Progenitor cell of endocrine pancreas (in vitro differentiated cells): ENCODE measurements around the gene YPEL4. TPM values are rescaled to one million over a fixed set of nuclear protein-coding genes. Genes with fewer than 3 reads are reported as not detected.
"Not testable (repeated sequence)": the region's sequence is repeated elsewhere in the genome, so short reads cannot be mapped to it uniquely, and the experiment has no call there.

Experiments used
- DNase-seq: peaks from one replicate; pipeline ENCODE4 v3.0.0; 2021; ENCODE audit warnings: low spot score; ENCODE audit not compliant: unreplicated experiment
- H3K27ac Mint-ChIP-seq: 2 replicates; pipeline ENCODE4 v1.8.0; 2021; ENCODE audit warnings: mild to moderate bottlenecking, moderate library complexity, mixed read lengths
- H3K27me3 Mint-ChIP-seq: 2 replicates; pipeline ENCODE4 v1.8.0; 2021; ENCODE audit warnings: mixed read lengths
- H3K36me3 Mint-ChIP-seq: 2 replicates; pipeline ENCODE4 v1.8.0; 2022; ENCODE audit warnings: mixed read lengths; ENCODE audit not compliant: insufficient read depth
- H3K4me1 Mint-ChIP-seq: 2 replicates; pipeline ENCODE4 v1.8.0; 2021; ENCODE audit warnings: low read depth, mixed read lengths
- H3K4me3 Mint-ChIP-seq: 2 replicates; pipeline ENCODE4 v1.8.0; 2021; ENCODE audit warnings: low read depth, mild to moderate bottlenecking, moderate library complexity, mixed read lengths
- H3K9me3 Mint-ChIP-seq: 2 replicates; pipeline ENCODE4 v1.8.0; 2021; ENCODE audit warnings: low read depth, mixed read lengths
- CTCF ChIP-seq: fragments of 200-600 bp; sonication (generic); IDR thresholded peaks from one replicate; pipeline ENCODE4 v1.5.0; 2021; ENCODE audit warnings: antibody characterized with exemption, mild to moderate bottlenecking; ENCODE audit not compliant: unreplicated experiment
- total RNA-seq: library from RNA; stranded (reverse); gene quantifications from 2 replicates; pipeline ENCODE4 v1.2.1, GENCODE V29; 2021

Gene YPEL4
- total RNA-seq, 1 donor from 2014 or later, result 0.22 TPM

DNA sequence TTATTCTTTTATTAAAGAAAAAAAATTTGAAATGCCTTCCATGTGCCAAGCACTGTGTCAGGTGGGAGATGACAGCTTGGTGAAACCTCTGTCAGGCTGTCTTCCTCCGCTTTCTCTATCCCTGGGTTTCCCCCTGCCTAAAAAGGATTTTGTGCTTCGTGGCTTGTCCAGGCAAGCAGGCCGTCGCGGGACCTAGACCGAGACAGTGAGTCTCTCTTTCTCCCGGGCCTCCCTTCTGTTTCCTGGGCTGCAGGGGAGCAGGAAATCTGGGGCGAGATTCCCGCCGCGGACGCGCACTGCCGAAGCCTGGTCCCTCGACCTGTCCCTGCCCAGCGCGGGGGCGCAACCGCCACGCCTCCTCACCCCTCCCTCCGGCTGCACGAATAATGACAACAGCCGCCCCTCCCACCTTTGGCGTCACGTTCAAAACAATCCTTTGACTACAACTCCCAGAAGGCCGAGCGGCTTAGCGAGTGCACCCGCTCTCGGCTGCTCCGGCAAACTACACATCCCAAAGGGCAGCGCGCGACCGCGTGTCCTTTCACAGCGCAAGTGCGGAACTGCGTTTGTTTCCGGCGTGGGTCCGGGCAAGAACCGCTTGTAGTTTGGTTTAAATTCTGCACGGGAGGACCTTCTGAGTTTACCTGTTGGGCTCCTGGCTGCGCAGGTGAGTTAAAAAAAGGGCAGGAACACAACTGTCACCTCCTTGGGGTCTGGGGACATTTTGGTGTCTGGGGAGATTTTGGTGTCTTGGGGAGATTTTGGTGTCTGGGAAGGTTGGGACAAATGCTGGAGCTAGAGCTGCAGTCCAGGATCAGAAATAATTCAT, 7.7 kb upstream of the YPEL4 start, which contains the start of gene CLP1:
Gene CLP1 (plus strand): TSS at position 569 of the 829 bp plus-strand sequence. CDS start 1,715 bp downstream, outside the sequence.
- Mint-ChIP-seq H3K4me1 (peaks cover 17% of the 10 kb centered on the region), H3K9me3 (no peaks in the 10 kb centered on the region), H3K27ac (peak within 1 kb of the TSS; percentile 95), H3K4me3 (peak within 1 kb of the TSS; percentile 99), H3K36me3 (peaks cover 10% of the 10 kb centered on the region), H3K27me3 (peaks cover 3% of the 10 kb centered on the region)
- TF ChIP-seq CTCF, result no peak
- DNase-seq, result peak; percentile 96

DNA sequence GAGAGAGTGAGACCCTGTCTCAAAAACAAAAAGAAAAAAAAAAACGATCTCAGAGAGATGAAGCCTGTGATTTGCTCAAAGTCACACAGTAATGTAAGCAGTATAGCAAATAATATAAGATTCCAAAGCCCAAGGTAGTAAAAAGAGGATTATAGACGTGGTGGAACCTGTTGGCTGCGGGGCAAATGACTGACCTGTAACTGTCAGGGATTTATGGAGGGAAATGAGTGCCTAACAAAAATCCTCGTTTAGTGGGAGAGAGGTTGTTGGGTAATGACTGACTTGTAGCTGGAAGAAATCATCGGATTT, 7.1 kb upstream of the YPEL4 start:
- no peak for DNase-seq
- H3K36me3 Mint-ChIP-seq, result peaks cover 7% of the 10 kb centered on the region
- H3K27ac Mint-ChIP-seq, result peak overlapping the region; percentile 92
- TF ChIP-seq CTCF, result no peak
- peak overlapping the region; percentile 99 for H3K4me3 Mint-ChIP-seq
- no peaks in the 10 kb centered on the region for H3K9me3 Mint-ChIP-seq
- H3K27me3 Mint-ChIP-seq, result peaks cover 3% of the 10 kb centered on the region
- H3K4me1 Mint-ChIP-seq, result peaks cover 17% of the 10 kb centered on the region

- Mint-ChIP-seq H3K36me3 (peaks cover 2% of the 10 kb centered on the region), H3K9me3 (no peaks in the 10 kb centered on the region), H3K27me3 (peaks cover 3% of the 10 kb centered on the region), H3K4me1 (peaks cover 39% of the 10 kb centered on the region), H3K27ac (no peak overlapping the region), H3K4me3 (no peak overlapping the region)
- no peak for TF ChIP-seq CTCF
- no peak for DNase-seq
These were observed 3.5 kb upstream of the YPEL4 start for GRCh38 chr11:57653163-57653562.

GRCh38 chr11:57652662-57653061, 3.0 kb upstream of the YPEL4 start:
- TF ChIP-seq CTCF, result no peak
- Mint-ChIP-seq H3K27ac (no peak overlapping the region), H3K4me3 (no peak overlapping the region), H3K36me3 (peaks cover 1% of the 10 kb centered on the region), H3K9me3 (no peaks in the 10 kb centered on the region), H3K27me3 (peaks cover 3% of the 10 kb centered on the region), H3K4me1 (peaks cover 41% of the 10 kb centered on the region)
- DNase-seq, result no peak

- not testable (repeated sequence) for H3K9me3 Mint-ChIP-seq, H3K27ac Mint-ChIP-seq, H3K4me3 Mint-ChIP-seq, H3K36me3 Mint-ChIP-seq, DNase-seq, H3K27me3 Mint-ChIP-seq
- peaks cover 43% of the 10 kb centered on the region for H3K4me1 Mint-ChIP-seq
These were observed 2.5 kb upstream of the YPEL4 start for GRCh38 chr11:57652230-57652629.

DNA sequence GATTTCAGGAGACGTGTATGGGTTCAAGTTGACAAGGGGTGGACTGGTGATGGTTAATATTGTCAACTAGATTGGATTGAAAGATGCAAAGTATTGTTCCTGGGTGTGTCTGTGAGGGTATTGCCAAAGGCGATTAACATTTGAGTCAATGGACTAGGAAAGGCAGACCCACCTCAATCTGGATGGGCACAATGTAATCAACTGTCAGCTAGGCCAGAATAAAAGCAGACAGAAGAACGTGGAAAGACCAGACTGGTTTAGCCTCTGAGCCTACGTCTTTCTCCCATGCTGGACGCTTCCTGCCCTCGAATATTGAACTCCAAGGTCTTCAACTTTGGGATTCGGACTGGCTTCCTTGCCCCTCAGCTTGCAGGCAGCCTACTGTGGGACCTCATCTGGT, 1.7 kb upstream of the YPEL4 start:
- Mint-ChIP-seq H3K9me3 (no peaks in the 10 kb centered on the region), H3K4me3 (no peak overlapping the region), H3K27ac (peak overlapping the region; percentile 45), H3K4me1 (peaks cover 47% of the 10 kb centered on the region), H3K36me3 (no peaks in the 10 kb centered on the region), H3K27me3 (peaks cover 3% of the 10 kb centered on the region)
- TF ChIP-seq CTCF, result no peak
- DNase-seq, result no peak
